Stimulated activated CD4-positive, alpha-beta T cell treated with anti-CD3 and anti-CD28 coated beads, Interleukin-1b, Interleukin-23, amount 100 ng/mL, for 1 hour (primary cell): ENCODE measurements around the gene FAS.
"Not testable (repeated sequence)": the region's sequence is repeated elsewhere in the genome, so short reads cannot be mapped to it uniquely, and the experiment has no call there.

ENCODE experiments used
- DNase-seq, 2 donors: peaks; one replicate each; pipeline ENCODE4 v3.0.0-alpha.2; 2020; ENCODE audit warnings: low read depth in 2 of 2

FAS gene

GRCh38 chr10:88992921-88993524 lies 2.4 kb downstream of the FAS start:
- no peak for DNase-seq

- DNase-seq, result no peak
These were observed 3.4 kb downstream of the FAS start for GRCh38 chr10:88994019-88994418.

- no peak for DNase-seq
These were observed 4.7 kb downstream of the FAS start for GRCh38 chr10:88995156-88995876.

GRCh38 chr10:88996927-88997326 lies 6.3 kb downstream of the FAS start:
- no peak for DNase-seq

GRCh38 chr10:88999625-89000024 lies 9.0 kb downstream of the FAS start:
- DNase-seq, result no peak

- no peak for DNase-seq
These were observed 10.6 kb downstream of the FAS start for GRCh38 chr10:89001024-89001728.

GRCh38 chr10:89001729-89002072 lies 11.1 kb downstream of the FAS start:
- DNase-seq, result no peak

- no peak for DNase-seq
These were observed 11.8 kb downstream of the FAS start for GRCh38 chr10:89002226-89002978.

GRCh38 chr10:89003344-89003743 lies 12.7 kb downstream of the FAS start:
- no peak for DNase-seq

GRCh38 chr10:89007129-89007893 lies 16.7 kb downstream of the FAS start:
- DNase-seq, result no peak

GRCh38 chr10:89018700-89019346 lies 28.2 kb downstream of the FAS start:
- not testable (repeated sequence) for DNase-seq

- DNase-seq, result no peak
These were observed 29.1 kb downstream of the FAS start for GRCh38 chr10:89019569-89020327.

GRCh38 chr10:89021526-89021925 lies 30.9 kb downstream of the FAS start:
- not testable (repeated sequence) for DNase-seq

- DNase-seq, result no peak
These were observed 32.1 kb downstream of the FAS start for GRCh38 chr10:89022734-89023133.

- DNase-seq, result no peak
These were observed 34.9 kb downstream of the FAS start for GRCh38 chr10:89025453-89025852.

- DNase-seq, result no peak
These were observed 38.6 kb downstream of the FAS start for GRCh38 chr10:89029181-89029580.

GRCh38 chr10:89029785-89030437 lies 39.3 kb downstream of the FAS start:
- DNase-seq, result peak; percentile 34 to 46

GRCh38 chr10:89030791-89031190 lies 40.2 kb downstream of the FAS start:
- DNase-seq, result no peak

- peak in 1 of 2 donors; percentile 30 for DNase-seq
These were observed 41.7 kb downstream of the FAS start for GRCh38 chr10:89032141-89032891.
